PC-3 (cell line): ENCODE data around the gene PRKAR1B. TPM values are rescaled to one million over a fixed set of nuclear protein-coding genes. Genes with fewer than 3 reads are reported as not detected.

Source experiments
- ATAC-seq: fragments of 200-7000 bp; cut with Tn5 transposase; 2 replicates; pipeline ENCODE4 v1.9.1; 2020; ENCODE audit warnings: mild to moderate bottlenecking, moderate library complexity
- BruUV-seq: library from RNA; stranded (reverse); fragments of 400-500 nt; replicated peaks from 2 replicates; lab custom pipeline; 2021; lab: Mats Ljungman, UMichigan
- CTCF ChIA-PET: fragments of 300-600 bp; sonication (Branson Sonifier 250); formaldehyde crosslinking; loops from one replicate; lab custom pipeline; 2022; ENCODE audit warnings: antibody characterized with exemption; lab: Charles Lee
- POLR2A ChIA-PET: fragments of 300-600 bp; sonication (Branson Sonifier 250); formaldehyde crosslinking; loops from one replicate; lab custom pipeline; 2022; ENCODE audit warnings: antibody characterized with exemption; ENCODE audit not compliant: unreplicated experiment; lab: Charles Lee
- DNase-seq: peaks from one replicate; pipeline ENCODE4 v3.0.0-alpha.2; 2015
- H2AFZ ChIP-seq: fragments of 300-600 bp; sonication (generic); 2 replicates; pipeline ENCODE4 v1.6.0; 2016; ENCODE audit warnings: antibody characterized with exemption, low read length
- H3F3A ChIP-seq: fragments of 300-600 bp; sonication (generic); one replicate; pipeline ENCODE4 v1.6.0; 2017; ENCODE audit warnings: antibody characterized with exemption, low read length, control low read depth, mild to moderate bottlenecking; ENCODE audit not compliant: unreplicated experiment
- H3K27ac ChIP-seq: fragments of 300-600 bp; sonication (generic); 2 replicates; pipeline ENCODE4 v1.5.1; 2016; ENCODE audit warnings: mild to moderate bottlenecking, low read length
- H3K27me3 ChIP-seq: fragments of 300-600 bp; sonication (generic); 2 replicates; pipeline ENCODE4 v1.6.1; 2016; ENCODE audit warnings: low read length, mixed read lengths
- H3K36me3 ChIP-seq: fragments of 300-600 bp; sonication (generic); 2 replicates; pipeline ENCODE4 v1.6.1; 2016; ENCODE audit warnings: low read depth, mixed run types, low read length, mixed read lengths
- H3K4me1 ChIP-seq: fragments of 300-600 bp; sonication (generic); 2 replicates; pipeline ENCODE4 v1.5.1; 2016; ENCODE audit warnings: low read length; ENCODE audit not compliant: insufficient read depth
- H3K4me2 ChIP-seq: fragments of 300-600 bp; sonication (generic); 2 replicates; pipeline ENCODE4 v1.6.0; 2016; ENCODE audit warnings: low read length
- H3K4me3 ChIP-seq: fragments of 300-600 bp; sonication (generic); 2 replicates; pipeline ENCODE4 v1.5.1; 2016; ENCODE audit warnings: mild to moderate bottlenecking, low read length, mixed read lengths
- H3K79me2 ChIP-seq: fragments of 300-600 bp; sonication (generic); 2 replicates; pipeline ENCODE4 v1.6.1; 2017; ENCODE audit warnings: low read length, mixed read lengths
- H3K9ac ChIP-seq: fragments of 300-600 bp; sonication (generic); 2 replicates; pipeline ENCODE4 v1.6.0; 2016; ENCODE audit warnings: mild to moderate bottlenecking, low read length
- H3K9me2 ChIP-seq: fragments of 300-600 bp; sonication (generic); replicated peaks from 2 replicates; pipeline ENCODE4 v1.6.1; 2016; ENCODE audit warnings: mixed run types, low read length, mixed read lengths
- H3K9me3 ChIP-seq: fragments of 300-600 bp; sonication (generic); 2 replicates; pipeline ENCODE4 v1.6.1; 2016; ENCODE audit warnings: low read length, mixed read lengths
- H4K20me1 ChIP-seq: fragments of 300-600 bp; sonication (generic); 2 replicates; pipeline ENCODE4 v1.6.1; 2016; ENCODE audit warnings: low read length, mixed read lengths
- CTCF ChIP-seq: fragments of 300-600 bp; sonication (generic); conservative IDR thresholded peaks from 2 replicates; pipeline ENCODE4 v1.5.1; 2017; ENCODE audit warnings: antibody characterized with exemption, low read depth, mild to moderate bottlenecking, low read length
- EZH2 ChIP-seq: fragments of 300-600 bp; sonication (generic); IDR thresholded peaks from one replicate; pipeline ENCODE4 v1.6.1; 2017; ENCODE audit warnings: antibody characterized with exemption, mild to moderate bottlenecking, low read length; ENCODE audit not compliant: unreplicated experiment
- EZH2phosphoT487 ChIP-seq: fragments of 300-600 bp; sonication (generic); IDR thresholded peaks from 2 replicates; pipeline ENCODE4 v1.6.1; 2018; ENCODE audit warnings: mild to moderate bottlenecking, antibody characterized with exemption, low read length, borderline replicate concordance
- intact Hi-C: fragments of 100-400 bp; cut with micrococcal nuclease; formaldehyde crosslinking; loops from 2 replicates; pipeline ENCODE4 v1.9.0; 2023
- total RNA-seq: library from RNA; depleted of rRNA; stranded (reverse); fragments of >200 nt; gene quantifications from 2 replicates; pipeline ENCODE4 v1.2.3, GENCODE V29; 2014

The PRKAR1B gene
- total RNA-seq, 1 experiment from 2014 or later, result 15.6 TPM

- Histone ChIP-seq H3K4me3 (no peak overlapping the region), H3K9ac (peak overlapping the region; percentile 52), H3K9me2 (no peaks in the 10 kb centered on the region), H4K20me1 (no peaks in the 10 kb centered on the region), H3K36me3 (no peaks in the 10 kb centered on the region), H3K4me1 (peaks cover 54% of the 10 kb centered on the region), H3F3A (no peaks in the 10 kb centered on the region), H3K9me3 (no peaks in the 10 kb centered on the region), H3K79me2 (no peaks in the 10 kb centered on the region), H3K27ac (peak overlapping the region; percentile 88), H2AFZ (peak overlapping the region; percentile 66), H3K27me3 (no peaks in the 10 kb centered on the region), H3K4me2 (peak overlapping the region; percentile 67)
- DNase-seq (peak; percentile 81), ATAC-seq (peak; percentile 49)
- TF ChIP-seq EZH2 (no peak), EZH2phosphoT487 (no peak), CTCF (no peak)
- CTCF ChIA-PET, result no interaction called here
- TSS peak; percentile 26 for BruUV-seq
- POLR2A ChIA-PET, result interaction anchor here (0.6 to 0.8 kb wide), 2 partner anchors 98 to 433 kb away, joined by 3 to 11 read pairs; partner anchors contain the start of gene COX19
- intact Hi-C loops, result no loop called here
Observed at GRCh38 chr7:542713-543500, 184.2 kb downstream of the PRKAR1B start.

- ATAC-seq, result no peak
- no peaks in the 10 kb centered on the region for H4K20me1 ChIP-seq
- no peak overlapping the region; the same call in 1 of the 2 replicates for H2AFZ ChIP-seq
- H3K36me3 ChIP-seq, result no peaks in the 10 kb centered on the region
- H3K4me2 ChIP-seq, result peak overlapping the region; percentile 67
- peak overlapping the region; percentile 88 for H3K27ac ChIP-seq
- TF ChIP-seq CTCF (no peak), EZH2 (no peak), EZH2phosphoT487 (no peak)
- peaks cover 58% of the 10 kb centered on the region for H3K4me1 ChIP-seq
- no peak overlapping the region for H3K4me3 ChIP-seq
- CTCF ChIA-PET, result no interaction called here
- H3K9me3 ChIP-seq, result no peaks in the 10 kb centered on the region
- H3K9ac ChIP-seq, result peak overlapping the region; percentile 52
- intact Hi-C loops, result no loop called here
- no peaks in the 10 kb centered on the region for H3K9me2 ChIP-seq
- H3F3A ChIP-seq, result no peaks in the 10 kb centered on the region
- BruUV-seq, result no TSS peak
- DNase-seq, result no peak
- no peaks in the 10 kb centered on the region for H3K79me2 ChIP-seq
- no peaks in the 10 kb centered on the region for H3K27me3 ChIP-seq
- POLR2A ChIA-PET, result no interaction called here
Observed at GRCh38 chr7:542131-542712, 184.9 kb downstream of the PRKAR1B start.

- intact Hi-C loops, result no loop called here
- Histone ChIP-seq H3K79me2 (no peaks in the 10 kb centered on the region), H3K4me1 (peaks cover 58% of the 10 kb centered on the region), H3F3A (no peaks in the 10 kb centered on the region), H4K20me1 (no peaks in the 10 kb centered on the region), H3K9me3 (no peaks in the 10 kb centered on the region), H2AFZ (no peak overlapping the region), H3K27me3 (no peaks in the 10 kb centered on the region), H3K4me2 (no peak overlapping the region), H3K27ac (no peak overlapping the region), H3K9ac (no peak overlapping the region), H3K36me3 (no peaks in the 10 kb centered on the region), H3K9me2 (no peaks in the 10 kb centered on the region), H3K4me3 (no peak overlapping the region)
- TF ChIP-seq EZH2 (no peak), CTCF (no peak), EZH2phosphoT487 (no peak)
- DNase-seq, result no peak
- no peak for ATAC-seq
- ChIA-PET POLR2A (no interaction called here), CTCF (no interaction called here)
- no TSS peak for BruUV-seq
Observed at GRCh38 chr7:541661-542060, 185.4 kb downstream of the PRKAR1B start.
